H1 (cell line): Measurements from ENCODE around the gene SEC22C. TPM values are rescaled to one million over a fixed set of nuclear protein-coding genes. Genes with fewer than 3 reads are reported as not detected.

Source experiments
- CTCF ChIA-PET: fragments of 300-600 bp; sonication (Branson Sonifier 250); formaldehyde crosslinking; loops from one replicate; lab custom pipeline; 2021; ENCODE audit not compliant: partially characterized antibody; lab: Charles Lee
- POLR2A ChIA-PET: fragments of 300-600 bp; sonication (Branson Sonifier 250); formaldehyde crosslinking; loops from one replicate; lab custom pipeline; 2021; ENCODE audit warnings: inconsistent platforms; ENCODE audit not compliant: partially characterized antibody; lab: Charles Lee
- DNase-seq, 2 experiments: peaks; one replicate each; pipeline versions ENCODE4 v3.0.0 to v3.0.0-alpha.2; 2010 to 2022; ENCODE audit warnings: low spot score in 2 of 2, low read depth in 1 of 2, mixed read lengths in 1 of 2
- FAIRE-seq: peaks from 2 replicates; lab custom pipeline; 2011; peaks lifted over from hg19 to GRCh38; lab: Jason Lieb, UNC
- H2AFZ ChIP-seq: 2 replicates; pipeline ENCODE4 v1.8.1; 2012; ENCODE audit warnings: low read length, inconsistent platforms
- H2AK5ac ChIP-seq: 2 replicates; pipeline ENCODE4 v1.6.1; 2013; ENCODE audit warnings: low read depth, low read length
- H2BK120ac ChIP-seq: replicated peaks from 2 replicates; pipeline ENCODE3; 2013; ENCODE audit warnings: low read depth, low read length, inconsistent platforms
- H2BK12ac ChIP-seq: 2 replicates; pipeline ENCODE4 v1.6.1; 2013; ENCODE audit warnings: low read depth, low read length
- H2BK15ac ChIP-seq: 2 replicates; pipeline ENCODE4 v1.6.1; 2013; ENCODE audit warnings: low read length
- H2BK20ac ChIP-seq: 2 replicates; pipeline ENCODE4 v1.6.1; 2013; ENCODE audit warnings: low read length
- H2BK5ac ChIP-seq: 2 replicates; pipeline ENCODE4 v1.6.1; 2013; ENCODE audit warnings: low read depth, low read length
- H3K14ac ChIP-seq: 2 replicates; pipeline ENCODE4 v1.6.1; 2013; ENCODE audit warnings: inconsistent platforms; ENCODE audit not compliant: insufficient read length
- H3K18ac ChIP-seq: 2 replicates; pipeline ENCODE4 v1.6.1; 2013; ENCODE audit warnings: low read length; ENCODE audit errors: extremely low read depth
- H3K23ac ChIP-seq: 2 replicates; pipeline ENCODE4 v1.6.1; 2013; ENCODE audit warnings: inconsistent platforms; ENCODE audit not compliant: insufficient read length
- H3K23me2 ChIP-seq: 2 replicates; pipeline ENCODE4 v1.6.1; 2013; ENCODE audit warnings: low read depth, low read length
- H3K27ac ChIP-seq: 2 replicates; pipeline ENCODE4 v1.6.1; 2011; ENCODE audit warnings: low read depth, low read length, inconsistent platforms
- H3K27me3 ChIP-seq, 4 experiments: replicated peaks in 1 of 4; 1 replicate in 1 of 4; 2 replicates in 3 of 4; pipeline versions ENCODE4 v1.6.1 to v1.8.1; 2011 to 2013; ENCODE audit warnings: low read length in 3 of 4, mild to moderate bottlenecking in 3 of 4, inconsistent platforms in 2 of 4, mixed read lengths in 2 of 4, moderate library complexity in 1 of 4; ENCODE audit not compliant: control insufficient read depth in 3 of 4, insufficient read depth in 3 of 4; ENCODE audit errors: extremely low read depth in 1 of 4
- H3K36me3 ChIP-seq, 4 experiments: 2 replicates each; pipeline versions ENCODE4 v1.6.1 to v1.8.1; 2011 to 2013; ENCODE audit warnings: mild to moderate bottlenecking in 4 of 4, low read length in 3 of 4, moderate library complexity in 2 of 4, control low read depth in 1 of 4, inconsistent platforms in 1 of 4; ENCODE audit not compliant: insufficient read depth in 4 of 4, control insufficient read depth in 2 of 4
- H3K4ac ChIP-seq: replicated peaks from 2 replicates; pipeline ENCODE3; 2013; ENCODE audit warnings: low read length, low read depth, mixed read lengths, inconsistent platforms; ENCODE audit not compliant: insufficient read length
- H3K4me1 ChIP-seq, 4 experiments: replicated peaks in 1 of 4; 1 replicate in 1 of 4; 2 replicates in 3 of 4; pipeline versions ENCODE4 v1.6.1 to v1.8.1; 2011 to 2013; ENCODE audit warnings: low read length in 3 of 4, inconsistent platforms in 2 of 4, mixed read lengths in 1 of 4; ENCODE audit not compliant: insufficient read depth in 4 of 4, control insufficient read depth in 3 of 4
- H3K4me2 ChIP-seq, 2 experiments: 2 replicates each; pipeline versions ENCODE4 v1.6.1 to v1.8.1; 2011 to 2013; ENCODE audit warnings: low read depth in 2 of 2, low read length in 2 of 2, control low read depth in 1 of 2, inconsistent platforms in 1 of 2, mild to moderate bottlenecking in 1 of 2; ENCODE audit not compliant: insufficient read depth in 1 of 2
- H3K4me3 ChIP-seq, 4 experiments: fragments of 200-600, 300-600 bp in 1 of 4; sonication (generic), shearing (Covaris generic), sonication (Bioruptor Twin) in 1 of 4; 2 replicates each; pipeline versions ENCODE4 v1.5.1 to v1.8.1; 2011 to 2016; ENCODE audit warnings: low read length in 4 of 4, low read depth in 3 of 4, control low read depth in 2 of 4, inconsistent platforms in 2 of 4, mild to moderate bottlenecking in 2 of 4, mixed read lengths in 1 of 4, moderate library complexity in 1 of 4; ENCODE audit not compliant: insufficient read depth in 2 of 4; ENCODE audit errors: extremely low read depth in 1 of 4
- H3K56ac ChIP-seq: replicated peaks from 2 replicates; pipeline ENCODE3; 2013; ENCODE audit warnings: low read depth, mild to moderate bottlenecking, mixed read lengths, low read length, inconsistent platforms; ENCODE audit not compliant: insufficient read length
- H3K79me1 ChIP-seq: 2 replicates; pipeline ENCODE4 v1.6.1; 2013; ENCODE audit warnings: low read depth, low read length, control low read depth
- H3K79me2 ChIP-seq, 2 experiments: 2 replicates each; pipeline versions ENCODE4 v1.6.1 to v1.8.1; 2012 to 2013; ENCODE audit warnings: low read length in 2 of 2, mild to moderate bottlenecking in 2 of 2, inconsistent platforms in 1 of 2; ENCODE audit not compliant: insufficient read depth in 2 of 2, control insufficient read depth in 1 of 2
- H3K9ac ChIP-seq, 4 experiments: replicated peaks in 1 of 4; 1 replicate in 1 of 4; 2 replicates in 3 of 4; pipeline versions ENCODE4 v1.6.1 to v1.8.1; 2011 to 2013; ENCODE audit warnings: low read depth in 3 of 4, low read length in 3 of 4, control low read depth in 2 of 4, mild to moderate bottlenecking in 2 of 4, moderate library complexity in 2 of 4, inconsistent platforms in 1 of 4; ENCODE audit errors: extremely low read depth in 1 of 4
- H3K9me3 ChIP-seq, 2 experiments: 2 replicates each; pipeline versions ENCODE4 v1.6.1 to v1.8.1; 2012 to 2013; ENCODE audit warnings: mild to moderate bottlenecking in 2 of 2, moderate library complexity in 2 of 2, control low read depth in 1 of 2, inconsistent platforms in 1 of 2, low read depth in 1 of 2, low read length in 1 of 2, mixed read lengths in 1 of 2; ENCODE audit not compliant: insufficient read depth in 2 of 2
- H4K20me1 ChIP-seq, 2 experiments: replicated peaks in 1 of 2; 2 replicates each; pipeline versions ENCODE3 to v1.8.1; 2011 to 2013; ENCODE audit warnings: inconsistent platforms in 2 of 2, low read length in 2 of 2, mild to moderate bottlenecking in 1 of 2; ENCODE audit not compliant: insufficient read depth in 2 of 2, control insufficient read depth in 1 of 2
- H4K5ac ChIP-seq: 2 replicates; pipeline ENCODE4 v1.6.1; 2013; ENCODE audit warnings: low read length, low read depth, mixed read lengths, inconsistent platforms; ENCODE audit not compliant: insufficient read length
- H4K8ac ChIP-seq: 2 replicates; pipeline ENCODE4 v1.8.0; 2013; ENCODE audit warnings: mild to moderate bottlenecking, moderate library complexity, low read length, inconsistent platforms; ENCODE audit not compliant: insufficient read depth; ENCODE audit errors: extremely low read depth
- H4K91ac ChIP-seq: replicated peaks from 2 replicates; pipeline ENCODE3; 2013; ENCODE audit warnings: low read length, mixed read lengths, inconsistent platforms; ENCODE audit not compliant: insufficient read length
- CTBP2 ChIP-seq: IDR thresholded peaks from 2 replicates; pipeline ENCODE4 v1.7.0; 2011; ENCODE audit warnings: borderline replicate concordance, mild to moderate bottlenecking, moderate library complexity, mixed read lengths, low read length; ENCODE audit not compliant: insufficient read depth, insufficient read length
- EP300 ChIP-seq, 2 experiments: IDR thresholded peaks; 1 replicate in 1 of 2; 2 replicates in 1 of 2; pipeline ENCODE4 v1.6.1; 2011 to 2012; ENCODE audit warnings: low read depth in 2 of 2, low read length in 2 of 2, mild to moderate bottlenecking in 2 of 2, borderline replicate concordance in 1 of 2, inconsistent platforms in 1 of 2, moderate library complexity in 1 of 2
- EZH2 ChIP-seq: fragments of 200-600 bp; sonication (generic); IDR thresholded peaks from 2 replicates; pipeline ENCODE4 v1.7.1; 2012; ENCODE audit warnings: low read depth, mild to moderate bottlenecking, moderate library complexity, low read length, inconsistent platforms; ENCODE audit not compliant: severe bottlenecking
- HDAC6 ChIP-seq: IDR thresholded peaks from one replicate; pipeline ENCODE4 v1.7.1; 2012; ENCODE audit warnings: low read depth, mild to moderate bottlenecking, inconsistent platforms, low read length, moderate library complexity
- KDM4A ChIP-seq: IDR thresholded peaks from one replicate; pipeline ENCODE4 v1.7.1; 2012; ENCODE audit warnings: low read depth, mild to moderate bottlenecking, moderate library complexity, low read length, inconsistent platforms; ENCODE audit not compliant: severe bottlenecking
- RFX5 ChIP-seq: IDR thresholded peaks from 2 replicates; pipeline ENCODE4 v1.6.1; 2011; ENCODE audit warnings: low read depth, low read length, improper control_type of control experiment, borderline replicate concordance
- RNF2 ChIP-seq: fragments of 200-900, 300-1000 bp; sonication (generic); IDR thresholded peaks from 2 replicates; pipeline ENCODE4 v1.7.1; 2016; ENCODE audit warnings: borderline replicate concordance, low read depth, mild to moderate bottlenecking, antibody characterized with exemption, low read length; ENCODE audit not compliant: poor library complexity, severe bottlenecking; ENCODE audit errors: missing control alignments
- SAP30 ChIP-seq: fragments of 300-600 bp; sonication (generic); IDR thresholded peaks from 2 replicates; pipeline ENCODE4 v1.7.1; 2012; ENCODE audit warnings: low read length, moderate library complexity, mild to moderate bottlenecking, inconsistent platforms; ENCODE audit not compliant: insufficient read depth, insufficient replicate concordance
- SIX5 ChIP-seq: IDR thresholded peaks from 2 replicates; pipeline ENCODE4 v1.6.1; 2011; ENCODE audit warnings: mild to moderate bottlenecking, low read depth, low read length
- WGBS, 2 experiments: shearing (Covaris generic) in 1 of 2; methylation state at CpG; one replicate each; pipeline versions ENCODE4 v1.1.6 to v1.1.7; 2013 to 2015; ENCODE audit warnings: low lambda C conversion rate in 2 of 2, mixed read lengths in 2 of 2, inconsistent platforms in 1 of 2, low coverage in 1 of 2, missing lambda C conversion rate in 1 of 2; ENCODE audit not compliant: insufficient replicate concordance in 2 of 2, insufficient coverage in 1 of 2, insufficient read length in 1 of 2; ENCODE audit errors: extremely low coverage in 1 of 2, missing lambda C conversion rate in 1 of 2; 5-methylcytosine and 5-hydroxymethylcytosine counted together
- polyA plus RNA-seq, 7 experiments: library from polyadenylated mRNA; depleted of rRNA in 3 of 7; stranded (reverse) in 5 of 7; unstranded in 2 of 7; fragments of >200 nt in 5 of 7; fragments of 200-250 nt in 2 of 7; gene quantifications; 1 replicate in 5 of 7; 2 replicates in 1 of 7; 4 replicates in 1 of 7; pipeline versions ENCODE4 v1.2.1 to v1.2.3, GENCODE V29; 2011 to 2013; ENCODE audit warnings: missing spikeins in 2 of 7, mixed read lengths in 2 of 7
- total RNA-seq: library from RNA; stranded (reverse); fragmentation: NEBNext Ultra II Directional; extraction: Animal tissue kit (Norgen Biotek cat#: 25700); gene quantifications from 2 replicates; pipeline ENCODE4 v1.2.1, GENCODE V29; 2021
- TF ChIP-seq, protein P1 (sequence below): IDR thresholded peaks from 2 replicates; pipeline ENCODE4 v1.6.1; 2012; ENCODE audit warnings: inconsistent platforms
- TF ChIP-seq, protein P2 (sequence below): IDR thresholded peaks from 2 replicates; pipeline ENCODE4 v1.6.1; 2012; ENCODE audit warnings: inconsistent platforms

Gene SEC22C
- total and polyA plus RNA-seq, 2 of the 8 experiments (the other 6 are each of a cell fraction or from before 2014, with no cell fraction given): 23.4 to 38.3 TPM

GRCh38 chr3:42529468-42529867, 52.3 kb downstream of the SEC22C start:
- FAIRE-seq (no peak), DNase-seq (no peak)
- ChIA-PET POLR2A (no interaction called here), CTCF (interaction anchor here (1.1 to 23.3 kb wide), 3 partner anchors 13 to 300 kb away, joined by 4 to 458 read pairs (median 4); no protein-coding TSS in a partner anchor)
- no peak overlapping the region for H2BK20ac ChIP-seq
- no peak overlapping the region for H3K4me2 ChIP-seq
- no peak overlapping the region for H2BK12ac ChIP-seq
- no peak overlapping the region for H3K4me3 ChIP-seq
- peaks cover 6% of the 10 kb centered on the region; the same call in 1 of the 2 replicates for H3K23me2 ChIP-seq
- H3K27ac ChIP-seq: no peak overlapping the region
- H3K79me2 ChIP-seq: no peaks in the 10 kb centered on the region
- H3K9me3 ChIP-seq: no peaks in the 10 kb centered on the region
- H2AFZ ChIP-seq: no peak overlapping the region
- H4K5ac ChIP-seq: no peak overlapping the region
- no peaks in the 10 kb centered on the region for H3K36me3 ChIP-seq
- H3K23ac ChIP-seq: no peak overlapping the region
- 92% methylated on average over 2 of the region's 2 CpGs; no CpG with 5 or more reads in 1 of the 2 experiments for WGBS, 2 experiments
- no peak overlapping the region for H3K56ac ChIP-seq
- H2AK5ac ChIP-seq: no peak overlapping the region
- no peak overlapping the region for H3K14ac ChIP-seq
- no peak overlapping the region for H4K8ac ChIP-seq
- H3K9ac ChIP-seq: no peak overlapping the region
- no peak overlapping the region for H3K18ac ChIP-seq
- no peak overlapping the region for H2BK120ac ChIP-seq
- H4K20me1 ChIP-seq: peaks cover 0 to 4% of the 10 kb centered on the region in 2 experiments
- no peaks in the 10 kb centered on the region for H3K79me1 ChIP-seq
- H3K4ac ChIP-seq: no peak overlapping the region
- H2BK15ac ChIP-seq: no peak overlapping the region
- no peak overlapping the region for H2BK5ac ChIP-seq
- no peak overlapping the region for H4K91ac ChIP-seq
- H3K27me3 ChIP-seq: no peaks in the 10 kb centered on the region
- peaks cover 0 to 12% (median 2%) of the 10 kb centered on the region in 4 experiments; a peak in 5 of 7 replicates for H3K4me1 ChIP-seq
- TF ChIP-seq RNF2 (no peak), RFX5 (no peak), SIX5 (no peak), HDAC6 (no peak), EZH2 (no peak), SAP30 (no peak), CTBP2 (no peak), KDM4A (no peak), EP300 (IDR thresholded peaks at IDR 0.05; ENCODE audit: borderline replicate concordance in 1 of 2, low read depth in 2 of 2, low read length in 2 of 2) (no peak)
- TF ChIP-seq, protein P1, sequence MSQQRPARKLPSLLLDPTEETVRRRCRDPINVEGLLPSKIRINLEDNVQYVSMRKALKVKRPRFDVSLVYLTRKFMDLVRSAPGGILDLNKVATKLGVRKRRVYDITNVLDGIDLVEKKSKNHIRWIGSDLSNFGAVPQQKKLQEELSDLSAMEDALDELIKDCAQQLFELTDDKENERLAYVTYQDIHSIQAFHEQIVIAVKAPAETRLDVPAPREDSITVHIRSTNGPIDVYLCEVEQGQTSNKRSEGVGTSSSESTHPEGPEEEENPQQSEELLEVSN: no peak
- TF ChIP-seq, protein P2, sequence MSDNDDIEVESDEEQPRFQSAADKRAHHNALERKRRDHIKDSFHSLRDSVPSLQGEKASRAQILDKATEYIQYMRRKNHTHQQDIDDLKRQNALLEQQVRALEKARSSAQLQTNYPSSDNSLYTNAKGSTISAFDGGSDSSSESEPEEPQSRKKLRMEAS: no peak
